Measurements from ENCODE around the gene KIF24.

The KIF24 gene

DNA sequence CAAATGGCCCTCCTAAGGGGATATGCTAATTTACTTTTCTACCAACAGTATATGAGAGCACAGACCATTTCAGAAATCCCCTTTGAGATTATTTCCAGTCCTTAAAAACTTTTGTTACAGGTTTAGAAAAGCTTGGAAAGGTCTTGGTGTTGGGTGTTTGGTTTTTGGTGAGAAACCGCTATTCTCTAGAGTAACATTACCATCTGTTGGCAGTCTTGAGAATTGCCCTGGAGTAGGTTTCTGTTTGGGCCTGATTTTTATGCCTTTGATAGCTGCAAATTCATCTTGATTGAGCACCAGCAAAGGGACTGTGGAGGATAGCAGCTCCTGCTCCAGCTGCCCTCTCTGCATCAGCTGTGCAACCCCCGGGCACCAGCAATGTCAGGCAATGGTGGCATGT, 8.3 kb upstream of the KIF24 start:
- Mint-ChIP-seq H3K4me1 (peaks cover 23% of the 10 kb centered on the region), H3K36me3 (ENCODE audit: low read depth) (peaks cover 16% of the 10 kb centered on the region), H3K27ac (no peak overlapping the region), H3K4me3 (no peak overlapping the region), H3K27me3 (ENCODE audit: low read depth) (no peaks in the 10 kb centered on the region), H3K9me3 (no peaks in the 10 kb centered on the region)
- peak in 1 of 3 experiments; percentile 11 for TF ChIP-seq CTCF (IDR thresholded peaks at IDR 0.05; ENCODE audit: unreplicated experiment in 3 of 3)

- Mint-ChIP-seq H3K4me3 (no peak overlapping the region), H3K27ac (peak overlapping the region in 1 of 3 experiments; percentile 19), H3K36me3 (ENCODE audit: low read depth) (peaks cover 10% of the 10 kb centered on the region), H3K4me1 (peaks cover 29% of the 10 kb centered on the region), H3K9me3 (no peaks in the 10 kb centered on the region), H3K27me3 (ENCODE audit: low read depth) (no peaks in the 10 kb centered on the region)
- TF ChIP-seq CTCF (IDR thresholded peaks at IDR 0.05; ENCODE audit: unreplicated experiment in 3 of 3), result no peak
Observed at GRCh38 chr9:34335376-34335775, 6.3 kb upstream of the KIF24 start.

DNA sequence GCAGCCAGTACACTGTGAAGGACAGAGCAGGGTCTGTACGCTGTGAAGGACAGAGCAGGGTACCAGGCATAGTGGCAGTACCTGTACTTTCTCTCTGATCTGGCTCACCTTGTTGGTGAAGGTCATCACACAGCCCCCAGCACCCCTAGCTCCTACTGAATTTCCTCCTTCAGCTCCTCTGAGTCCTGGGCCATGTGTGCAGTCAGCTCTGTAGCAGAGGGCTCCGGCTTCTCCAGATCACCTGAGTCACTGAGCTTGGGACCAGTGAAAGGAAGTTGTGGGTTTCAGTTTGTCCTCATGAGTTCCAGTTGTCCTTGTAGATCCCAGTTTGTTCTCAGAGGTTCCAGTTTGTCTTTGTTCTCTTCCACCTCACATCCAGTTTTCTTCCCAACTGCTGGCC, 5.8 kb upstream of the KIF24 start:
- Mint-ChIP-seq H3K36me3 (ENCODE audit: low read depth) (peaks cover 6% of the 10 kb centered on the region), H3K4me1 (peaks cover 29% of the 10 kb centered on the region), H3K9me3 (no peaks in the 10 kb centered on the region), H3K27me3 (ENCODE audit: low read depth) (no peaks in the 10 kb centered on the region), H3K27ac (peak overlapping the region in 1 of 3 experiments; percentile 19), H3K4me3 (no peak overlapping the region)
- no peak for TF ChIP-seq CTCF (IDR thresholded peaks at IDR 0.05; ENCODE audit: unreplicated experiment in 3 of 3)

- Mint-ChIP-seq H3K4me1 (peaks cover 29% of the 10 kb centered on the region), H3K27ac (peak overlapping the region in 1 of 3 experiments; percentile 7), H3K9me3 (no peaks in the 10 kb centered on the region), H3K36me3 (ENCODE audit: low read depth) (peaks cover 6% of the 10 kb centered on the region), H3K27me3 (ENCODE audit: low read depth) (no peaks in the 10 kb centered on the region), H3K4me3 (no peak overlapping the region)
- no peak for TF ChIP-seq CTCF (IDR thresholded peaks at IDR 0.05; ENCODE audit: unreplicated experiment in 3 of 3)
Observed at GRCh38 chr9:34334337-34334824, 5.3 kb upstream of the KIF24 start.

DNA sequence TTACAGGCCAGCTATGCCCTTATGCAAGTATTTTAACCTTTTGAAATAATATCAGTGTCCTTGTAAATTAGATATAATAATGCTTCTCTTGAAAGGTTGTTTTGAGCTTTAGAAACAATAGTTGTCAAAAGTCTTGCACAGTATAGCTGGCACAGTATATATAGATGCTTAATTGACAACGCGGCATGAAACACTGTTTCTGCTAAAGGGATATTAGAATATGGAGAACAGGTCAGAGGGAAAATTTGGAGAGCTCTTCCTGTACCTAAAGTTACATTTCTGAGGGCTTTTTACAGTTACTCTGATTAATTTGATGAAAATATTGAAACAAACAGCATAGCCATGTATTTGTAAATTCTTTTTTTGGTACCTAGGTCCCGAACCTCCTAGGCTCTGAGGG, 4.8 kb upstream of the KIF24 start:
- Mint-ChIP-seq H3K4me1 (peaks cover 29% of the 10 kb centered on the region), H3K36me3 (ENCODE audit: low read depth) (peaks cover 5% of the 10 kb centered on the region), H3K27me3 (ENCODE audit: low read depth) (no peaks in the 10 kb centered on the region), H3K27ac (no peak overlapping the region), H3K9me3 (no peaks in the 10 kb centered on the region), H3K4me3 (no peak overlapping the region)
- TF ChIP-seq CTCF (IDR thresholded peaks at IDR 0.05; ENCODE audit: unreplicated experiment in 3 of 3), result no peak

All from nephron (organoid).